ENCODE measurements around the gene MTFR1L.
A peak's percentile ranks its signal among the peaks of the same experiment; 100 is the strongest.

Gene MTFR1L

GRCh38 chr1:25820247-25821111 lies 725 bp downstream of the MTFR1L start:
- Histone ChIP-seq H3K27ac (peak overlapping the region; percentile 83 to 92), H3K27me3 (no peaks in the 10 kb centered on the region), H3K9me3 (no peaks in the 10 kb centered on the region), H3K36me3 (peaks cover 6 to 29% (median 21%) of the 10 kb centered on the region in 3 donors), H3K4me3 (peak overlapping the region; percentile 77 to 93), H3K4me1 (peaks cover 0 to 33% (median 27%) of the 10 kb centered on the region in 4 donors)
- intact Hi-C loops (cut with DNase I; ENCODE audit: low total_unique reads), result loop anchor here (5.0 kb wide), 2 partner anchors 47 to 177 kb away; partner anchors contain the start of gene PAFAH2
- no peak for TF ChIP-seq CTCF (IDR thresholded peaks at IDR 0.05)
- DNase-seq, result peak in 1 of 2 donors; percentile 73

- no peak for TF ChIP-seq CTCF (IDR thresholded peaks at IDR 0.05)
- intact Hi-C loops (cut with DNase I; ENCODE audit: low total_unique reads), result loop anchor here (5.0 kb wide), 2 partner anchors 46 to 176 kb away; partner anchors contain the start of gene PAFAH2
- peak overlapping the region; percentile 77 to 93 for H3K4me3 ChIP-seq
- H3K4me1 ChIP-seq, result peaks cover 0 to 33% (median 27%) of the 10 kb centered on the region in 4 donors
- no peaks in the 10 kb centered on the region for H3K9me3 ChIP-seq
- peak overlapping the region; percentile 83 to 92 for H3K27ac ChIP-seq
- peaks cover 0 to 29% (median 19%) of the 10 kb centered on the region in 3 donors for H3K36me3 ChIP-seq
- no peaks in the 10 kb centered on the region for H3K27me3 ChIP-seq
- DNase-seq, result no peak
Observed at GRCh38 chr1:25821112-25821476, 1.3 kb downstream of the MTFR1L start.

- intact Hi-C loops (cut with DNase I; ENCODE audit: low total_unique reads), result loop anchor here (5.0 kb wide), 2 partner anchors 46 to 176 kb away; partner anchors contain the start of gene PAFAH2
- Histone ChIP-seq H3K27me3 (no peaks in the 10 kb centered on the region), H3K4me3 (peak overlapping the region in 1 of 2 donors; percentile 93), H3K27ac (no peak overlapping the region), H3K4me1 (peaks cover 0 to 33% (median 27%) of the 10 kb centered on the region in 4 donors), H3K36me3 (peaks cover 3 to 29% (median 19%) of the 10 kb centered on the region in 3 donors), H3K9me3 (no peaks in the 10 kb centered on the region)
- DNase-seq, result no peak
- TF ChIP-seq CTCF (IDR thresholded peaks at IDR 0.05), result no peak
Observed at GRCh38 chr1:25821630-25822091, 1.9 kb downstream of the MTFR1L start.

- Histone ChIP-seq H3K4me1 (peaks cover 0 to 17% (median 15%) of the 10 kb centered on the region in 4 donors), H3K27ac (no peak overlapping the region), H3K27me3 (no peaks in the 10 kb centered on the region), H3K36me3 (peaks cover 38 to 66% (median 58%) of the 10 kb centered on the region in 3 donors), H3K9me3 (no peaks in the 10 kb centered on the region), H3K4me3 (no peak overlapping the region)
- TF ChIP-seq CTCF (IDR thresholded peaks at IDR 0.05), result no peak
- DNase-seq, result no peak
- intact Hi-C loops (cut with DNase I; ENCODE audit: low total_unique reads), result loop anchor here (5.0 kb wide), 1 partner anchor 747 kb away; no protein-coding TSS in a partner anchor
Observed at GRCh38 chr1:25825605-25826004, 5.9 kb downstream of the MTFR1L start.

- H3K4me3 ChIP-seq, result no peak overlapping the region
- no peak for TF ChIP-seq CTCF (IDR thresholded peaks at IDR 0.05)
- peaks cover 48 to 75% (median 67%) of the 10 kb centered on the region in 3 donors for H3K36me3 ChIP-seq
- no peaks in the 10 kb centered on the region for H3K9me3 ChIP-seq
- peaks cover 0 to 8% (median 6%) of the 10 kb centered on the region in 4 donors for H3K4me1 ChIP-seq
- no peak overlapping the region for H3K27ac ChIP-seq
- DNase-seq, result no peak
- intact Hi-C loops (cut with DNase I; ENCODE audit: low total_unique reads), result loop anchor here (5.0 kb wide), 1 partner anchor 746 kb away; no protein-coding TSS in a partner anchor
- no peaks in the 10 kb centered on the region for H3K27me3 ChIP-seq
Observed at GRCh38 chr1:25826571-25826970, 6.8 kb downstream of the MTFR1L start.

Data from tibial artery (tissue), 4 donors.